Activated CD4-positive, alpha-beta T cell treated with anti-CD3 and anti-CD28 coated beads, Interleukin-2, amount 50 U/mL, for 16 hours (primary cell): ENCODE measurements around the gene DEGS2.
A peak's percentile ranks its signal among the peaks of the same experiment; 100 is the strongest.

ENCODE experiments used
- DNase-seq: peaks from one replicate; pipeline ENCODE4 v3.0.0-alpha.2; 2020

The DEGS2 gene

DNA sequence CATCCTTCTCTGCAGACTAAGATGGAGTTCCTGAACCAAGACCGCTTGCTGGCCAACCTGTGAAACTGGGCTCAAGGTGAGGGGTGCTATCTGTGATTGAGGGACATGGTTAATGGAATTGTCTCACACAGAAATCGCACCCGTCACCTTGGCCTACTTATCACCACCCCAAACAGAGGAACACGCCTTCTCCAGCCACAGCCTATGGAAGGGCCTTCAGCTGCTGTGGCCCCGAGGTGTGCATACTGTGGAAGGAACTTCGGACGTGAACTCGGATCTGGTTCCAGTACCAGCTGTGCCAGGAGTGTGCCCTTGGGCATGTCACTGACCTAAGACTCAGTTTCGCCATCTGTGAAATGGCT is 49.9 kb downstream of the DEGS2 start:
- no peak for DNase-seq

DNA sequence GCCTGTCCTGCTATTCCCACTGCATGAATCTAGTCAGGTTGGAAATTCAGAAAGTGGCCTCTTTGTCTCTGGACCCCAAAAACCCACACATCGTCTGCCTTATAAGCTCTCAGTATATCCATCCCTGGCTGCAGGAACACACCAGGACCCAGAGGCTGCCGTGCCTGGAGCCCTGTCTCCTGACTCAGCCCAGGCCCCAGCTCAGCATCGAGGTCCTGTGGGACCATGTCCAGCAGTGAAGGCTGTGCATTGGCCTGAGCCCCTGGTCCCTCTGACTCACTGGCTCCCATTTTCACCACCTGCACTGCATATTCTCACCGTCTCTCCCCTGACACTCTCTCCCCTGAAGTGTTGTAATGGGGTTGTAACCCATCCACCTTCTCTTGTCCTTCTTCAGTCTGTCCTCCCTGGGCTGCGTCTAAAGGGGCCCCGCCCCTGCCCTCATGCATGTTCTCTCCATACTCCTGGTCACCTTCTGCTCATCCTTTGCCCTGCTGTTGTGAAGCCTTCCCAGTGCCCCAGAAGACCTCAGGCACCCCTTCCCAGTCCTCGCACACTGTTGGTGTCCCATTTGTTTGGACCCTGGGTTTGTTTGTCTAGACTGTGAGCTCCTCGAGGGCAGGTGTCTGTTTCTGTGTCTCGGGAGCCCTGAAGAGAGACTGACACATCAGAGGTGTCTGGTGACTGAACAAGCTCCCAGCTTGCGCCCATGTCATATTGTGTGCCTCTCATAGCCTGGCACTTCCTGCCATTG is 50.4 kb downstream of the DEGS2 start:
- DNase-seq: no peak

DNA sequence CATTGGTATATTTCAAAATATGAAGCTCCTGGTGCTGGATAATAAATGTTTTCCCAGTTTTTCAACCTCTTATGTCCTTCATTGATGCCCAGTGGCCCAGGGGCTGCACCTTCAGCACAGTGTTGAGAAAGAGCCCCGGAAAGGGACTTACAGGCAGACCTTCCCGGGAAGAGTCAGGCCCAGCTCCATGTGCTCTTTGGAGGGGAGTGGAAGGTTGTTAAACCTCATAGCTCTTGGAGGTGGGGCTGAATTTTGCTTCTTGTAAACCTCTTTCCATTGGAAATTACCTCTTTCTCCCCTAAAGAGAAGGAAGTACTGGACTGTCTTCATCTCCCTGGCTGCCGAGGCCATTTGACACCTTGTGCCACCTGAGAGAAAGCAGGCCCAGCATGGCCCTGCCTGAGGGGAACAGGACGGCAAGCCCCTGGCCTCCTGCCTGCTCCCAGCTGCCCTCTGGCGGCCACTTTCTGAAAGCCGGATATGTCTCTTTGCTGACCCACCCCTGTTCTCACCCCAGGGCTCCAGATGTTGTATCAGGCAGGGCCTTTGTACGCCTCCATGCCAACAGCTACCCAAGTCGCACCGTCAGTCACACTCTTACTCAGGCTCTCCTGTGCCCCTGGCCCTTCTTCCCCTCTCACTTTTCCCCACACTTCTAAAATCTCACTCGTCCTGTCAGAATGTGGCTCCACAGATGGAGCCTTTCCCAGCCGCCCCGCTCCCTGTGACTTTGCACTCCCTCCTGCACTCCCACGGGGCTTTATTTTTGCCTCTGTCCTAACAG is 51.2 kb downstream of the DEGS2 start:
- peak; percentile 87 for DNase-seq

DNA sequence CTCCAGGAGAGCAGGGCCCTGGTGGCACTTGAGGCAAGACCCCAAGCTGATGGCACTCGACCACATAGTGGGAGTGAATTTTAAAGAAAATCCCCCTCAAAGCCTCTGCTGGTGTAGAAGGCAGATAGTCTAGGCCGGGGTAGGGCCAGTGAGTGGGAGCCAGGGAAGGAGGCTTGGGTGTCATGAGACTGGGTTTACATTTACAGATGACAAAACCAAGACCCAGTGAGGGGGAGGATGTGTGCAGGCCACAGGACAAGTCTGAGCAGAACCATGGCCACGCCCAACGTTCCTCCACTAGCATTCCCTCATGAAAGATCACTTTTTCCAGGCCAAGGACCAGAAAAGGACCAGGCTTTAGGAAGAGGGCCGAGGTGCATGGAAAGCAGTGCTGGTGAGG is 52.2 kb downstream of the DEGS2 start:
- DNase-seq: no peak

DNA sequence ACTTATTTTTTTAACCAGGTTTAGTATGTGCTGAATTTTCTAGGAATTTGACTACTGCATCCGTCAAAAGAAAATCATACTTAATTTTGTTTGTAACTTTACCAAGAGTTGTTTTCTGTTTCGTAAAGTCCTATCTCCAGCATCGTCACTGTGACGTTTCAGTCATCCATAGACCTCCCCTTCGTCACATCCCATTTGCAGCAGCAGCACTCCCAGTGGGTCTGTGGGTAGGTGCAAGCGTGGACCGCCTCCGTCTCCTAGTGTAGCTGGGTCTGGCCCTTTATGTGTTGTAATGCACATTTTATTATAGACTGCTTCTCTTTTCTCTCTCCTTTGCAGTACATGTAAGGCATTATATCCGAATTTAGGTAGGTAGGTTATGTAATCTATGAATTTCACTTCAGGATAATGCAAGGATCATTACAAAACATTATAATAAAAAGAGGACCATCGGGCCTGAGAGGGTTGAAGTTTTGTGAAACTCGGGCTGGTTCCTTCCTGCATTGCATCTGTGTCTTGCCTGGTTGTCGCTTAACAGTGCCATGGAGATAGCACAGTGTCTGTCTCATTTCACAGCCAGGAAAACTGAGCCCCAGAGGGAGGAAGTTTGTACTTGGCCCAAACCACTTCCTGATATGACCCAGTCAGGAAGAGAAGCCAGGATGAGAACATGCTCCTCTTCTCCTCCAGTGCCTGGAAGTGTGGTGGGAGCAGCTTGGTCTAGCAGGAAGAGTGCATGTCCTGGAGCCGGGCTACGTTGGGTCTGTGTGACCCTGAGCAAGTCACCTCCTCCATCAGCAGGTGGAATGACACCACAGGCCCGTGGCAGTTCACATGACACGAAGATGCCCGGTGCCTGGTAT is 53.0 kb downstream of the DEGS2 start:
- DNase-seq: peak; percentile 66

DNA sequence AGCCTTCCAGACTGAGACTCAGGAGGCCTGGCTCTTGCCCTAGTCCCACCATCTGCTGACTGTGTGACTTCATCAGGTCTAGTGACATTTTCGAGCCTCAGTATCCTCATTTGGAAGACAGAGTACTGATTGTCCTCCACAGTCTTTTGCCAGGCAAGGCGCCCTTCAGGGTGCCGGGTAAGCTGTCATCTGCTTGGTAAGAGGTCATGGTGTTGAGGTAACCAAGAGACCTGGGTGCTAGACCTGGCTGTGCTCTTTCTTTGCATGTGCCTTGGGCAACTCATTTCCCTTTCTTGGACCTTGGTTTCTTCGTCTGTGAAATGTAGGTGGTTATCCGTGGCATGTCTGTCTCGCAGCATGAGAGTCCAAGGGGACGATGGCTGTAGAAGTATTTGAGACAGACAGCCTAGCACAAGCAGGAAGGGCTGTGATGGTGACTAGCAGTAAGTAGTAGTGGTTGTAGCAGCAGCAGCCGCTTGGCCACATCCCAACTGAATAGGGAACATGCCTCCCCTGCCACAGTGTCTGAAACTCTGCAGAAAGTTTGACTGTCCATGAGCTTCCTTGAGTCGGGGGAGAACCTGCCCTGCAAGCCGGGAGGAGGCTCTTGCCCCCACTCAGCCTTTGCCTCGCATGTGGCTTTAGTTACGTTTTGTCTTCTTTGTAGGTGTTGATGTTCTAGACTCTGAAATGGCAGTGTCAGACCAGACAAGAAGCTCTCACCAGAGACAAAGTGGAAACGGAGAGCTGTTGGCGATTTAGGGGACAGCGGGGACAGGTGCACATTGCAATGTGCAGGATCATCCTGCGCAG is 53.9 kb downstream of the DEGS2 start:
- peak; percentile 18 for DNase-seq

DNA sequence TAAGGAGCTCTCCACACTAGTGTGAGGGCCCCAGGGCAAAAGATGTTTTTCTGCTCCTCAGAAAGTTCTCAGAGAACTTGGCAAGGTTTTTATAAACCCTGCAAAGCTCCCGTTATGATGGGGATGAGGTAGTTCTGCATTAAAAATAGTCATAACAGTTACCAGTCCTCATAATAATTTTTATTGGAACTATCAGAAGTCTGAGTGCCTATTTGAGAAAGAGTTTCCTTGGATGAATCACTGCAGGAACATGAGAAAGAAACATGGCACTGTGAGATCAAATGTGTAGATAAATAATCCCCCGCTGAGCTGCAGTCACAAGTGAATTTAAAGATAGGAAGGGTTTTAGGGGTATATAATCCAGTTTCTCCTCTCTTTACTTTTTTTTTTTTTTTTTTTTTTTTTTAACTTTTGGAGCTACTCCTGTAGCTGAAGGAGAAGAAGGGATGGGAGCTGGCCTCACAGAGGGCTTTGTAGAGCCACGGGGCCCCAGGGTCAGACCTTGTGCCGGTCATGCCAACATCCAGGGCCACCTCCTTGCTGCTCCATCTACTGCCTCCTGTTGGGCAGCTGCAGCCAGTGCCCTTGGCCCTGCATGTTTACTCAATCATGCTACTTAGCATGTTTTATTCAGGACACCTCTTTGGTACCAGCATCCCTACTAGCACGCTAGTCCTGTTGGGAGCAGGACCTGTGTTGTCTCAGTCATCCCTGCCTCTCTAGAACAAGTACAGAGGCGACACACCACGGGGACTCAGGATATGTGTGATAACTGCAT is 54.7 kb downstream of the DEGS2 start:
- DNase-seq: peak; percentile 47

DNA sequence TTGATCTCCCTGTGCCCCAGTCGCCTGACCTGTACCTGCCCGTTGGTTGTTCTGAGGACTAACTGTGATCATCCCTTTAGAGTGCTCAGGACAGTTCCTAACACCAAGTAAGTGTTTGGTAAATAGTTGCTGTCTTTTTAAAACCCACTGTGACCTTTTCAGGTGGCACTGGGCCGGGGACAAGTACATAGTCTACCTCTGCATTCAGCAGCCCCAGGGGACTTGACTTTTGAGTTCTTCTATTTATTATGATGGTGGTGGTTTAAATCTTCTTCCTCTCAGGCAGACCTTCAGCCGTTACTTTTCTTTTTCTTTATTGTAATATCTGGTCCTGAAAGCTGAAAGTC is 55.5 kb downstream of the DEGS2 start:
- peak; percentile 17 for DNase-seq

DNA sequence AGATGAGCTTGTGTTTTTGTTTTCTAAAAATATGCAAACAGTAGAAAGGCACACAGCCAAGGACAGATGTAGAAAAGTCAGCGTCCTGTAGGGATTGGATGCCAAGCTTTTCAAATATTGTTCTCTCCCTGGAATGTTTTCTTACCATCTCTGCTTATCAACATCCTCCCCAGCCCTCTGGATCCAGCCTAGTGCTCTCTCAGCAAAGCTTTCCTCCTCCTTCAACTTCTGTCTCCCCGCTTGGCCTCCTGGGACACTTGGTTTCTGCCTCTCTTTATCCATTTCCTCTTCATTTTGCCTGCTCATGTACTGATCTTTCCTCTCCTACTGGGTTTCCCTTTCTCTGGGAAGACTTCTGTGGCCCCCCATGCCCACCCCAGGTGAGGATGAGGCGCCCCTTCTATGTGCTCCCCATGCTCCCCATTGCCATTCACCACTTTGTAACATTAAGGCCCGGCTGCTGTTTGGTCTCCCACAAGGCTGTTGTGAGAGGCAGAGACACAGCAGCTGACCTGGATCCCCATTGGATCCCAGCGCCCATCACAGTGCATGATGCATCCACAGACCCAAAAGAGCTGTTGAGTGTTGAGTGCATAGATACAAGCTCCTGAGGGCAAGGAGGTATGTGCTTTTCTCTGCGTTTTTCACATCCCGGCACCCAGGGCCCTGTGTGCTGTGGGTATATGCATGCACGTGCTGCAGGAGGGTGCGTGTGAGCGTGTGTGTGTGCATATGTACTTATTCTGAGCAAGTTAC is 56.0 kb downstream of the DEGS2 start:
- peak; percentile 32 for DNase-seq

DNA sequence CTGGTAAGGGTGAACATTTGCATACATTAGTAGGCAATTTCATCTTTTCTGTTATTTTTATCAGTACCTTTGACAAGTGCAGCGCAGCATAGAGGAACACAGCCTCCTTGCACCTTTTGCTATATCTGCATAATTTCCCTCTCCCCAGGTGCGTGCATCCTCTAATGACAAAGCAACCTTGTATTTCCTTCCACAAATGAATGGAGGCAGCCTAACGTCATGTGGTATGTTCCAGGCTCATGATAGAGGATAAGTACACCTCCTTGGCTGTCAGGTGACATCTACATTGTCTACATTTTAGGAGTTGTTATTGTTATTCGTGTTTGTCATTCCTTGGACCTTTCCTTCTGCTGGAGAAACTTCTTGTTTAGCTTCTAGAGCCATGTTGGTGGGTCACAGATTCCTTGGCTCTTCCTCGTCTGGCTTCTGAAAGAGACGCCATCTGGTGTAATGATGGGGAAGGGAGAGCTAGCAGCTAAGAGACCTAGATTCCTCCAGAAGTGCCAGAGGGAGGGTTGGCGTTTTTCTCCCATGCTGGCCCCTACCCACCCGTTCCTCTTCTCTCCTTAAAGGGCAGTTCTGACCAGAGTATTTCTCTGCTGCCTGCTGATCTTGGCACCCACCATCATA is 57.2 kb downstream of the DEGS2 start:
- no peak for DNase-seq

DNA sequence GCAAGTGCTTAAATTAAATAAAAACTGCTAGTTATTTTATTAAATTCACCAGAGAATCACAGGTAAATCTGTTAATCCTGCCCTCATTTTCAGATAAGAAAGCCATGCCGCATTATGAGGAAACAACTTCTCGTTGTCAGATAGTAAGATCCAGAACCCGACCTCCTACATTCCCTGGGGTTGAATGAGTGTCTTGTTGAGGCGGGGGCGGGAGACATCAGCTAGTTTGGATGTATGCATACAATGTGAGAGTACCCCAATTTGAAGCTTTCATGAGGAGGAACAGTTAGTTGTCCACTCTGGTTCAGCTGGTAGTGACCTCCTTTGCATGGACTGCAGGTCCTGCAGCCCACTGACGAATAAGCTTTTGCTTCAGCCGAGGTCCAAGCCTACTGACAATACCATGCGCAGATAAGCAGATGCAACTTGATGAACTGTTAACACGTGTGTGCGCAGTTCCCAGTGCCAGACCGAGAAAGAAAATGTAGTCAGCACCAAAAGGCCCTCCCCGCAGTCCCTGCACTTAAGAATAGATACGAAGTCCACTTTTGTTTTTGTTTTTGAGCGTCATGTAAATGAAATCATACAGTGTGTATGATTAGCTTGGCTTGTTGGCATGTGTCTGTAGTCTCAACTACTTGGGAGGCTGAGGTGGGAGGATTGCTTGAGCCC is 59.3 kb downstream of the DEGS2 start:
- DNase-seq: no peak

DNA sequence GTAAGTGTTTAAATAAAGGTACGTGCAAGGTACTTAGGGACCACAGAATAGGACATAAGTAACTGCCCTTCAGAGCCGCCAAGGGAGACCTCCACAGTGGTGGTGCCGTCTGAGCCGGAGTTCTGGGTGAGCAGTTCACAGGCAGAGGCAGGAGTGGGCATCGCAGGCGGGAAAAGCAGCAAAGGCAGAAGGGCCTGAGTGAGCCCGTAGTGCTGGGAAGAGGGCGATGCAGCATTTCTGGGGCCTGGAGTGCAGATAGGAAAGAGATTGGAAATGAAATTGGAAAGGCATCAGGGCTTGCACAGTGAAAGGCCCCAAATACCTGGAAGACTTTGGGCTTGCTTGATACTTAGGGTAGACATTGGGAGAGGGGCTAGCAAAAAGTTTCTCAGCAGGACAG is 61.3 kb downstream of the DEGS2 start:
- DNase-seq: no peak

DNA sequence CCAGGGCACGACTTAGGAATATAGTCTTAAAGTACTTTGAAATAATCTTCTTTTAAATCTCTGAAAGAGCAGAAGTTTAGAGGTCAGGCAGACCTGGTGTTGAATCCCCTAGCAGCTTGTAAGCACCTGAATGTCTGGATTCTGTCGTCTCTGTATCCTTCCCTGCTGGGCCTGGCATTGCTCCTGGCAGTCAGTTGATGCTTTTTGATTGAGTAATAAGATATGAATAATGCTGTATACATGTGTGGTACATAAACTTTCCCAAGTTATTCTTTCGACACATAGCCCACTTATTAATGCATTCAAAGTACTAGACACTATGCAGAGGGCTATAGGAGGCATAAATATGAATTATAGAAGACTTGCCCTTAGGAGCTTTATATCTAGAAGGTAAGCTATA is 62.8 kb downstream of the DEGS2 start:
- no peak for DNase-seq
